K562 (cell line): ENCODE measurements around the gene DDX23. TPM values are rescaled to one million over a fixed set of nuclear protein-coding genes. Genes with fewer than 3 reads are reported as not detected.

ENCODE experiments used
- ATAC-seq: fragments of 200-7000 bp; cut with Tn5 transposase; 3 replicates; pipeline ENCODE4 v1.9.1; 2020; ENCODE audit warnings: moderate library complexity
- BruUV-seq: library from RNA; stranded (reverse); fragments of 400-500 nt; replicated peaks from 2 replicates; lab custom pipeline; 2021; lab: Mats Ljungman, UMichigan
- CTCF ChIA-PET: fragments of 300-600 bp; formaldehyde crosslinking; extraction: SDS; loops from one replicate; lab custom pipeline; 2021; ENCODE audit warnings: low intra/inter-chr PET ratio; lab: Yijun Ruan, JAX
- POLR2A ChIA-PET: fragments of 300-600, 350-650 bp; sonication (Branson Sonifier 250); formaldehyde crosslinking; extraction: SDS; loops from one replicate; lab custom pipeline; 2021; ENCODE audit warnings: antibody characterized with exemption, inconsistent platforms; lab: Yijun Ruan, JAX
- DNase-seq, 4 experiments: peaks; one replicate each; pipeline versions ENCODE4 v3.0.0 to v3.0.0-alpha.2; 2011 to 2018; ENCODE audit warnings: low spot score in 3 of 4, mixed read lengths in 3 of 4; ENCODE audit errors: extremely low read depth in 1 of 4
- FAIRE-seq: peaks from 2 replicates; lab custom pipeline; 2011; peaks lifted over from hg19 to GRCh38; lab: Jason Lieb, UNC
- H2AFZ ChIP-seq: 2 replicates; pipeline ENCODE4 v1.6.0; 2011; ENCODE audit warnings: low read depth, low read length, control low read depth, inconsistent platforms
- H3K27ac ChIP-seq: fragments of 200-600 bp; 3 replicates; pipeline ENCODE4 v1.8.0; 2011; ENCODE audit warnings: low read depth, mild to moderate bottlenecking, control low read depth, inconsistent platforms, low read length, moderate library complexity, mixed read lengths; ENCODE audit errors: extremely low read depth
- H3K27me3 ChIP-seq, 2 experiments: fragments of 300-600 bp in 1 of 2; 2 replicates in 1 of 2; 3 replicates in 1 of 2; pipeline versions ENCODE4 v1.6.0 to v1.8.0; 2011; ENCODE audit warnings: inconsistent platforms in 2 of 2, low read length in 2 of 2, mild to moderate bottlenecking in 1 of 2, mixed read lengths in 1 of 2, moderate library complexity in 1 of 2; ENCODE audit not compliant: control insufficient read depth in 2 of 2, insufficient read depth in 2 of 2
- H3K36me3 ChIP-seq: fragments of 300-600 bp; 3 replicates; pipeline ENCODE4 v1.8.0; 2011; ENCODE audit warnings: mild to moderate bottlenecking, low read length, inconsistent platforms; ENCODE audit not compliant: control insufficient read depth, insufficient read depth
- H3K4me1 ChIP-seq, 2 experiments: fragments of 200-600 bp in 1 of 2; replicated peaks in 1 of 2; 2 replicates in 1 of 2; 3 replicates in 1 of 2; pipeline versions ENCODE4 v1.5.1 to v1.8.0; 2011; ENCODE audit warnings: inconsistent platforms in 2 of 2, low read length in 2 of 2, mild to moderate bottlenecking in 1 of 2, mixed read lengths in 1 of 2, moderate library complexity in 1 of 2; ENCODE audit not compliant: control insufficient read depth in 2 of 2, insufficient read depth in 2 of 2
- H3K4me2 ChIP-seq: 2 replicates; pipeline ENCODE4 v1.6.1; 2011; ENCODE audit warnings: low read length, control low read depth, inconsistent platforms, mixed read lengths; ENCODE audit not compliant: insufficient read depth
- H3K4me3 ChIP-seq: fragments of 200-600 bp; sonication (generic), shearing (Covaris generic); 2 replicates; pipeline ENCODE4 v1.5.1; 2016; ENCODE audit warnings: control low read depth, inconsistent platforms
- H3K79me2 ChIP-seq: fragments of 200-600 bp; 3 replicates; pipeline ENCODE4 v1.8.0; 2011; ENCODE audit warnings: low read length, inconsistent platforms; ENCODE audit not compliant: control insufficient read depth, insufficient read depth
- H3K9ac ChIP-seq, 2 experiments: 2 replicates each; pipeline versions ENCODE4 v1.6.0 to v1.6.1; 2011; ENCODE audit warnings: low read depth in 2 of 2, low read length in 2 of 2, control low read depth in 1 of 2, inconsistent platforms in 1 of 2, mild to moderate bottlenecking in 1 of 2, mixed read lengths in 1 of 2; ENCODE audit not compliant: insufficient read depth in 1 of 2
- H3K9me1 ChIP-seq: one replicate; pipeline ENCODE4 v1.6.0; 2011; ENCODE audit warnings: inconsistent platforms, mild to moderate bottlenecking, low read length, moderate library complexity; ENCODE audit not compliant: control insufficient read depth, insufficient read depth
- H3K9me3 ChIP-seq: replicated peaks from 2 replicates; pipeline ENCODE4 v1.5.1; 2011; ENCODE audit warnings: low read depth, low read length, inconsistent platforms; ENCODE audit not compliant: control insufficient read depth, insufficient read depth
- H4K20me1 ChIP-seq: replicated peaks from 2 replicates; pipeline ENCODE4 v1.6.1; 2011; ENCODE audit warnings: low read length, inconsistent platforms, mixed read lengths; ENCODE audit not compliant: control insufficient read depth, insufficient read depth
- FOXA3 ChIP-seq, 2 experiments: fragments of 450-650 bp in 1 of 2; sonication (generic) in 1 of 2; formaldehyde crosslinking; IDR thresholded peaks in 1 of 2; conservative IDR thresholded peaks in 1 of 2; 2 replicates each; pipeline versions ENCODE4 v1.4.0 to v1.8.0; 2020 to 2022; ENCODE audit warnings: mild to moderate bottlenecking in 2 of 2, missing genetic modification reagents in 1 of 2
- HDAC1 ChIP-seq, 2 experiments: fragments of 450-650 bp; IDR thresholded peaks; 2 replicates each; pipeline ENCODE4 v1.6.1; 2016 to 2017; ENCODE audit warnings: inconsistent platforms in 1 of 2, mild to moderate bottlenecking in 1 of 2, moderate library complexity in 1 of 2
- ILF3 ChIP-seq: fragments of 450-650 bp; IDR thresholded peaks from 2 replicates; pipeline ENCODE4 v1.6.1; 2018; ENCODE audit warnings: antibody characterized with exemption, mild to moderate bottlenecking, moderate library complexity, borderline replicate concordance
- MED1 ChIP-seq: sonication (generic); formaldehyde crosslinking; IDR thresholded peaks from 2 replicates; pipeline ENCODE4 v1.8.1; 2023; ENCODE audit warnings: missing genetic modification reagents, borderline replicate concordance
- ZNF274 ChIP-seq: IDR thresholded peaks from 2 replicates; pipeline ENCODE4 v1.6.1; 2011; ENCODE audit warnings: low read depth, mild to moderate bottlenecking, low read length, moderate library complexity, borderline replicate concordance
- WGBS: fragments of 100-300 bp; shearing (Covaris generic); methylation state at CpG from one replicate; pipeline ENCODE4 v1.1.6; 2016; ENCODE audit warnings: low coverage, mixed read lengths; ENCODE audit not compliant: insufficient coverage; ENCODE audit errors: missing lambda C conversion rate; 5-methylcytosine and 5-hydroxymethylcytosine counted together
- in situ Hi-C: fragments of 300-500 bp; cut with MboI; formaldehyde crosslinking; loops from 4 replicates; pipeline ENCODE4 v1.15.0; 2018; ENCODE audit warnings: inconsistent platforms, mixed read lengths
- intact Hi-C: fragments of 100-400 bp; cut with micrococcal nuclease; formaldehyde crosslinking; loops from 2 replicates; pipeline ENCODE4 v1.14.2; 2022
- polyA plus RNA-seq, 8 experiments: library from polyadenylated mRNA; depleted of rRNA in 4 of 8; stranded (reverse) in 5 of 8; unstranded in 3 of 8; fragments of >200 nt; fragmentation: Nextera tagmentation in 2 of 8; fragmentation: Illumina TruSeq in 1 of 8; extraction: Ambion mirVana in 2 of 8; extraction: Trizol in 1 of 8; gene quantifications; 2 replicates each; pipeline versions ENCODE4 v1.2.1 to v1.2.3, GENCODE V29; 2011 to 2014; ENCODE audit warnings: inconsistent platforms in 1 of 8, missing spikeins in 1 of 8
- total RNA-seq, 7 experiments: library from RNA; depleted of rRNA in 6 of 7; stranded (reverse); fragments of >200 nt in 6 of 7; fragmentation: Illumina TruSeq in 2 of 7; extraction: Trizol in 2 of 7; gene quantifications; 2 replicates each; pipeline versions ENCODE4 v1.2.1 to v1.2.3, GENCODE V29; 2011 to 2021; ENCODE audit warnings: low replicate concordance in 1 of 7
- TF ChIP-seq, protein P1 (sequence below): sonication (generic); formaldehyde crosslinking; IDR thresholded peaks from 2 replicates; pipeline ENCODE4 v1.8.0; 2022; ENCODE audit warnings: mild to moderate bottlenecking, missing genetic modification reagents
- TF ChIP-seq, protein P2 (sequence below): sonication (generic); formaldehyde crosslinking; IDR thresholded peaks from 2 replicates; pipeline ENCODE4 v1.9.0; 2022; ENCODE audit warnings: mild to moderate bottlenecking, missing genetic modification reagents

DDX23 gene
- total and polyA plus RNA-seq, 9 of the 15 experiments (the other 6 are each of a cell fraction or from before 2014, with no cell fraction given), result 32.4 to 138 (median 104) TPM

DNA sequence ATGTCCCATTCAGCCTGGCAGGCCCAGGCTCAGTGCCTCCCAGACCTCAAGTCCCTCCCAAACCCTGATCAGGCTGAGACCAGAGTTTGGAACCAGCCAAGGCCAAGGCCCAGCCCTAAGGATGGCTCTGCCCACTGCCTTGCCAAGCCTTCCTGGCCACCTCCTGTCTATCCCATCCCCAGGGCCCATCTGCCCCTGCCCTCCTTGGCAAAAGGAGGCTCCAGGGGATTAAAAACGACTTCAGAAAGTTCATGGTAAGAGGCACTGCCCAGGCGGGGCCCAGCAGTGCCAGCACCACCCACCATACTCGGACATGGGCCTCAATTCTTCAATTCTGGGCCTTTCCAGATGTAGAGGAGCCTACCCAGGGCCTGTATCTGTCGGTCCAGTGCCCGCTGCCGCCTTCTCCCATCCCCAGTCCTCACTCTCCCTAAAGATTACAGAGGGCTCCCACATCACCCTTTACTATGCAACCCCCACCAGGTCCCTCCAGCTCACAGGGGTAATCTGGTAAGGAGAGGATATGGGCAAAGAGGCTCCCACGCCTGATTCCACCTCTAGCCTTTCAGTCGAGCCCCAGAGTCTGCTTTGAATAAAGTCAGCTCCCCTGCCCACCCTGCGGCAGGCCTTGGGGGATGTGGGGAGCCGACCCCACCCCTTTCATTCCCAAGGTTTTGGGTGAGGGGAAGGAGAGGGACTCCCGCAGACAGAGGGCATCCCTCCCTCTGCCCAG, 64.0 kb downstream of the DDX23 start:
- intact Hi-C loops, result no loop called here
- CTCF ChIA-PET, result no interaction called here
- no peak for ATAC-seq
- WGBS, result 6% methylated on average over 10 of the region's 11 CpGs
- H4K20me1 ChIP-seq, result 0 out of 2 replicates have a peak, but pooled peaks cover 3% of the 10 kb centered on the region
- FAIRE-seq, result no peak
- H3K4me1 ChIP-seq, result peaks cover 0 to 13% of the 10 kb centered on the region in 2 experiments; a peak in 2 of 5 replicates
- H3K9me3 ChIP-seq, result no peaks in the 10 kb centered on the region
- in situ Hi-C loops, result loop anchor here (25.0 kb wide), 1 partner anchor 251 kb away; the partner anchor contains the start of gene OR8S1
- no peaks in the 10 kb centered on the region for H3K36me3 ChIP-seq
- H3K79me2 ChIP-seq, result no peaks in the 10 kb centered on the region
- POLR2A ChIA-PET, result no interaction called here
- no peak overlapping the region for H3K4me2 ChIP-seq
- no peak overlapping the region for H3K27ac ChIP-seq
- H3K27me3 ChIP-seq, result peaks cover 17 to 38% of the 10 kb centered on the region in 2 experiments; a peak in 4 of 5 replicates
- no peak overlapping the region for H3K4me3 ChIP-seq
- peak overlapping the region in 1 of 2 experiments; percentile 26; a peak in 1 of 4 replicates for H3K9ac ChIP-seq
- no peaks in the 10 kb centered on the region for H3K9me1 ChIP-seq
- no TSS peak for BruUV-seq
- no peak for DNase-seq
- no peak overlapping the region for H2AFZ ChIP-seq
- TF ChIP-seq, protein P1, sequence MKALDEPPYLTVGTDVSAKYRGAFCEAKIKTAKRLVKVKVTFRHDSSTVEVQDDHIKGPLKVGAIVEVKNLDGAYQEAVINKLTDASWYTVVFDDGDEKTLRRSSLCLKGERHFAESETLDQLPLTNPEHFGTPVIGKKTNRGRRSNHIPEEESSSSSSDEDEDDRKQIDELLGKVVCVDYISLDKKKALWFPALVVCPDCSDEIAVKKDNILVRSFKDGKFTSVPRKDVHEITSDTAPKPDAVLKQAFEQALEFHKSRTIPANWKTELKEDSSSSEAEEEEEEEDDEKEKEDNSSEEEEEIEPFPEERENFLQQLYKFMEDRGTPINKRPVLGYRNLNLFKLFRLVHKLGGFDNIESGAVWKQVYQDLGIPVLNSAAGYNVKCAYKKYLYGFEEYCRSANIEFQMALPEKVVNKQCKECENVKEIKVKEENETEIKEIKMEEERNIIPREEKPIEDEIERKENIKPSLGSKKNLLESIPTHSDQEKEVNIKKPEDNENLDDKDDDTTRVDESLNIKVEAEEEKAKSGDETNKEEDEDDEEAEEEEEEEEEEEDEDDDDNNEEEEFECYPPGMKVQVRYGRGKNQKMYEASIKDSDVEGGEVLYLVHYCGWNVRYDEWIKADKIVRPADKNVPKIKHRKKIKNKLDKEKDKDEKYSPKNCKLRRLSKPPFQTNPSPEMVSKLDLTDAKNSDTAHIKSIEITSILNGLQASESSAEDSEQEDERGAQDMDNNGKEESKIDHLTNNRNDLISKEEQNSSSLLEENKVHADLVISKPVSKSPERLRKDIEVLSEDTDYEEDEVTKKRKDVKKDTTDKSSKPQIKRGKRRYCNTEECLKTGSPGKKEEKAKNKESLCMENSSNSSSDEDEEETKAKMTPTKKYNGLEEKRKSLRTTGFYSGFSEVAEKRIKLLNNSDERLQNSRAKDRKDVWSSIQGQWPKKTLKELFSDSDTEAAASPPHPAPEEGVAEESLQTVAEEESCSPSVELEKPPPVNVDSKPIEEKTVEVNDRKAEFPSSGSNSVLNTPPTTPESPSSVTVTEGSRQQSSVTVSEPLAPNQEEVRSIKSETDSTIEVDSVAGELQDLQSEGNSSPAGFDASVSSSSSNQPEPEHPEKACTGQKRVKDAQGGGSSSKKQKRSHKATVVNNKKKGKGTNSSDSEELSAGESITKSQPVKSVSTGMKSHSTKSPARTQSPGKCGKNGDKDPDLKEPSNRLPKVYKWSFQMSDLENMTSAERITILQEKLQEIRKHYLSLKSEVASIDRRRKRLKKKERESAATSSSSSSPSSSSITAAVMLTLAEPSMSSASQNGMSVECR (CRISPR knock-in tag), result 0 out of 2 replicates have a peak, but pooled peaks have one; percentile 35
- TF ChIP-seq HDAC1 (IDR thresholded peaks at IDR 0.05), result no peak
- no peak for TF ChIP-seq ILF3
- TF ChIP-seq FOXA3 (CRISPR knock-in tag; conservative IDR thresholded peaks at IDR 0.05 in 1 of 2, IDR thresholded peaks at IDR 0.05 in 1 of 2), result 0 out of 4 replicates have a peak, but pooled peaks of 1 of the 2 experiments have one; percentile 62
- no peak for TF ChIP-seq MED1 (CRISPR knock-in tag)
- TF ChIP-seq, protein P2, sequence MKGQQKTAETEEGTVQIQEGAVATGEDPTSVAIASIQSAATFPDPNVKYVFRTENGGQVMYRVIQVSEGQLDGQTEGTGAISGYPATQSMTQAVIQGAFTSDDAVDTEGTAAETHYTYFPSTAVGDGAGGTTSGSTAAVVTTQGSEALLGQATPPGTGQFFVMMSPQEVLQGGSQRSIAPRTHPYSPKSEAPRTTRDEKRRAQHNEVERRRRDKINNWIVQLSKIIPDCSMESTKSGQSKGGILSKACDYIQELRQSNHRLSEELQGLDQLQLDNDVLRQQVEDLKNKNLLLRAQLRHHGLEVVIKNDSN (CRISPR knock-in tag), result 0 out of 2 replicates have a peak, but pooled peaks have one; percentile 8
- TF ChIP-seq ZNF274, result no peak
